HCT116 (cell line): ENCODE results near the gene APBA2.

Source experiments
- CEBPB ChIP-seq: IDR thresholded peaks from 2 replicates; pipeline ENCODE4 v1.6.1; 2012; ENCODE audit warnings: low read depth
- ELF1 ChIP-seq: IDR thresholded peaks from 2 replicates; pipeline ENCODE4 v1.6.1; 2012; ENCODE audit warnings: low read depth, borderline replicate concordance
- JUND ChIP-seq: IDR thresholded peaks from 2 replicates; pipeline ENCODE4 v1.6.1; 2012
- POLR2A ChIP-seq: IDR thresholded peaks from 2 replicates; pipeline ENCODE4 v1.7.0; 2011; ENCODE audit warnings: borderline replicate concordance; ENCODE audit not compliant: insufficient read depth, insufficient read length; ENCODE audit errors: extremely low read depth
- POLR2AphosphoS5 ChIP-seq: IDR thresholded peaks from 2 replicates; pipeline ENCODE4 v1.6.1; 2011; ENCODE audit warnings: mild to moderate bottlenecking, low read depth, low read length, moderate library complexity
- SIN3A ChIP-seq: IDR thresholded peaks from 2 replicates; pipeline ENCODE4 v1.6.1; 2012; ENCODE audit warnings: low read depth
- TCF7L2 ChIP-seq: IDR thresholded peaks from 2 replicates; pipeline ENCODE4 v1.7.0; 2011; ENCODE audit warnings: borderline replicate concordance, inconsistent platforms; ENCODE audit not compliant: insufficient read depth, insufficient read length; ENCODE audit errors: extremely low read depth
- ZNF274 ChIP-seq: fragments of 200-500 bp; sonication (Bioruptor generic); IDR thresholded peaks from 2 replicates; pipeline ENCODE4 v1.6.1; 2014; ENCODE audit warnings: mild to moderate bottlenecking, low read depth, low read length, inconsistent platforms
- TF ChIP-seq, protein P1 (sequence below), 3 experiments: fragments of 200-600 bp in 1 of 3; sonication (generic) in 1 of 3; IDR thresholded peaks in 2 of 3; conservative IDR thresholded peaks in 1 of 3; 2 replicates each; pipeline ENCODE4 v1.5.1; 2012 to 2017; ENCODE audit warnings: low read depth in 2 of 3, low read length in 2 of 3, antibody characterized with exemption in 1 of 3, borderline replicate concordance in 1 of 3, control low read depth in 1 of 3, mild to moderate bottlenecking in 1 of 3, mixed read lengths in 1 of 3, mixed run types in 1 of 3, moderate library complexity in 1 of 3; ENCODE audit not compliant: insufficient read depth in 1 of 3
- TF ChIP-seq, protein P2 (sequence below): IDR thresholded peaks from 2 replicates; pipeline ENCODE4 v1.6.1; 2012
- TF ChIP-seq, protein P3 (sequence below): IDR thresholded peaks from 2 replicates; pipeline ENCODE4 v1.6.1; 2012; ENCODE audit warnings: low read depth

- TF ChIP-seq, protein P1, sequence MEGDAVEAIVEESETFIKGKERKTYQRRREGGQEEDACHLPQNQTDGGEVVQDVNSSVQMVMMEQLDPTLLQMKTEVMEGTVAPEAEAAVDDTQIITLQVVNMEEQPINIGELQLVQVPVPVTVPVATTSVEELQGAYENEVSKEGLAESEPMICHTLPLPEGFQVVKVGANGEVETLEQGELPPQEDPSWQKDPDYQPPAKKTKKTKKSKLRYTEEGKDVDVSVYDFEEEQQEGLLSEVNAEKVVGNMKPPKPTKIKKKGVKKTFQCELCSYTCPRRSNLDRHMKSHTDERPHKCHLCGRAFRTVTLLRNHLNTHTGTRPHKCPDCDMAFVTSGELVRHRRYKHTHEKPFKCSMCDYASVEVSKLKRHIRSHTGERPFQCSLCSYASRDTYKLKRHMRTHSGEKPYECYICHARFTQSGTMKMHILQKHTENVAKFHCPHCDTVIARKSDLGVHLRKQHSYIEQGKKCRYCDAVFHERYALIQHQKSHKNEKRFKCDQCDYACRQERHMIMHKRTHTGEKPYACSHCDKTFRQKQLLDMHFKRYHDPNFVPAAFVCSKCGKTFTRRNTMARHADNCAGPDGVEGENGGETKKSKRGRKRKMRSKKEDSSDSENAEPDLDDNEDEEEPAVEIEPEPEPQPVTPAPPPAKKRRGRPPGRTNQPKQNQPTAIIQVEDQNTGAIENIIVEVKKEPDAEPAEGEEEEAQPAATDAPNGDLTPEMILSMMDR (IDR thresholded peaks at IDR 0.05 in 2 of 3, conservative IDR thresholded peaks at IDR 0.05 in 1 of 3; ENCODE audit: borderline replicate concordance in 1 of 3, insufficient read depth in 1 of 3, low read depth in 2 of 3, low read length in 2 of 3) = no peak
- TF ChIP-seq TCF7L2 (no peak), SIN3A (no peak), POLR2AphosphoS5 (no peak), ELF1 (no peak), POLR2A (no peak), JUND (no peak), ZNF274 (no peak), CEBPB (no peak)
- TF ChIP-seq, protein P2, sequence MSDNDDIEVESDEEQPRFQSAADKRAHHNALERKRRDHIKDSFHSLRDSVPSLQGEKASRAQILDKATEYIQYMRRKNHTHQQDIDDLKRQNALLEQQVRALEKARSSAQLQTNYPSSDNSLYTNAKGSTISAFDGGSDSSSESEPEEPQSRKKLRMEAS = no peak
- TF ChIP-seq, protein P3, sequence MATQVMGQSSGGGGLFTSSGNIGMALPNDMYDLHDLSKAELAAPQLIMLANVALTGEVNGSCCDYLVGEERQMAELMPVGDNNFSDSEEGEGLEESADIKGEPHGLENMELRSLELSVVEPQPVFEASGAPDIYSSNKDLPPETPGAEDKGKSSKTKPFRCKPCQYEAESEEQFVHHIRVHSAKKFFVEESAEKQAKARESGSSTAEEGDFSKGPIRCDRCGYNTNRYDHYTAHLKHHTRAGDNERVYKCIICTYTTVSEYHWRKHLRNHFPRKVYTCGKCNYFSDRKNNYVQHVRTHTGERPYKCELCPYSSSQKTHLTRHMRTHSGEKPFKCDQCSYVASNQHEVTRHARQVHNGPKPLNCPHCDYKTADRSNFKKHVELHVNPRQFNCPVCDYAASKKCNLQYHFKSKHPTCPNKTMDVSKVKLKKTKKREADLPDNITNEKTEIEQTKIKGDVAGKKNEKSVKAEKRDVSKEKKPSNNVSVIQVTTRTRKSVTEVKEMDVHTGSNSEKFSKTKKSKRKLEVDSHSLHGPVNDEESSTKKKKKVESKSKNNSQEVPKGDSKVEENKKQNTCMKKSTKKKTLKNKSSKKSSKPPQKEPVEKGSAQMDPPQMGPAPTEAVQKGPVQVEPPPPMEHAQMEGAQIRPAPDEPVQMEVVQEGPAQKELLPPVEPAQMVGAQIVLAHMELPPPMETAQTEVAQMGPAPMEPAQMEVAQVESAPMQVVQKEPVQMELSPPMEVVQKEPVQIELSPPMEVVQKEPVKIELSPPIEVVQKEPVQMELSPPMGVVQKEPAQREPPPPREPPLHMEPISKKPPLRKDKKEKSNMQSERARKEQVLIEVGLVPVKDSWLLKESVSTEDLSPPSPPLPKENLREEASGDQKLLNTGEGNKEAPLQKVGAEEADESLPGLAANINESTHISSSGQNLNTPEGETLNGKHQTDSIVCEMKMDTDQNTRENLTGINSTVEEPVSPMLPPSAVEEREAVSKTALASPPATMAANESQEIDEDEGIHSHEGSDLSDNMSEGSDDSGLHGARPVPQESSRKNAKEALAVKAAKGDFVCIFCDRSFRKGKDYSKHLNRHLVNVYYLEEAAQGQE = no peak
Measured at GRCh38 chr15:29054171-29055045, 168.6 kb downstream of the APBA2 start.
